B cell (primary cell): ENCODE measurements around the gene DDX50. TPM values are rescaled to one million over a fixed set of nuclear protein-coding genes. Genes with fewer than 3 reads are reported as not detected.

ENCODE experiments used
- ATAC-seq: fragments of 200-7000 bp; cut with Tn5 transposase; one replicate; pipeline ENCODE4 v1.10.0; 2021; ENCODE audit warnings: low read depth, mild to moderate bottlenecking, moderate number of reproducible peaks, moderate library complexity
- CTCF ChIA-PET: fragments of 350-600 bp; sonication (Branson Sonifier 250); formaldehyde crosslinking; loops from one replicate; lab custom pipeline; 2021; ENCODE audit warnings: antibody characterized with exemption, inconsistent platforms; lab: Charles Lee
- POLR2A ChIA-PET: fragments of 350-600 bp; sonication (Branson Sonifier 250); formaldehyde crosslinking; loops from one replicate; lab custom pipeline; 2021; ENCODE audit warnings: antibody characterized with exemption; lab: Charles Lee
- DNase-seq: peaks from one replicate; pipeline ENCODE4 v3.0.0; 2013
- H2AFZ ChIP-seq: 2 replicates; pipeline ENCODE4 v1.6.1; 2012; ENCODE audit warnings: mild to moderate bottlenecking, low read depth, low read length; ENCODE audit not compliant: insufficient read depth, poor library complexity, severe bottlenecking
- H3K27ac ChIP-seq, 2 donors: 1 replicate in 1 of 2; 2 replicates in 1 of 2; pipeline ENCODE4 v1.5.1; 2012 to 2013; ENCODE audit warnings: low read length in 2 of 2, mild to moderate bottlenecking in 2 of 2, moderate library complexity in 1 of 2
- H3K27me3 ChIP-seq, 4 experiments: fragments of 200-600 bp in 1 of 4; sonication (generic) in 1 of 4; replicated peaks in 1 of 4; 1 replicate in 2 of 4; 2 replicates in 2 of 4; pipeline versions ENCODE4 v1.6.1 to v1.7.0; 2013 to 2016; ENCODE audit warnings: low read length in 3 of 4, mild to moderate bottlenecking in 2 of 4, mixed read lengths in 1 of 4, moderate library complexity in 1 of 4; ENCODE audit not compliant: insufficient read depth in 4 of 4, control insufficient read depth in 3 of 4; ENCODE audit errors: control extremely low read depth in 1 of 4
- H3K36me3 ChIP-seq, 2 experiments: replicated peaks in 1 of 2; 1 replicate in 1 of 2; 2 replicates in 1 of 2; pipeline versions ENCODE4 v1.6.1 to v1.7.1; 2013; ENCODE audit warnings: low read length in 1 of 2; ENCODE audit not compliant: insufficient read depth in 2 of 2, control insufficient read depth in 1 of 2; ENCODE audit errors: control extremely low read depth in 1 of 2, extremely low read depth in 1 of 2
- H3K4me1 ChIP-seq, 2 donors: fragments of 200-600 bp in 1 of 2; sonication (generic) in 1 of 2; 1 replicate in 1 of 2; 2 replicates in 1 of 2; pipeline versions ENCODE4 v1.5.1 to v1.6.1; 2013 to 2017; ENCODE audit warnings: low read length in 2 of 2; ENCODE audit not compliant: control insufficient read depth in 2 of 2, insufficient read depth in 2 of 2
- H3K4me2 ChIP-seq: replicated peaks from 2 replicates; pipeline ENCODE3; 2012; ENCODE audit warnings: mild to moderate bottlenecking, low read depth, low read length; ENCODE audit not compliant: poor library complexity, severe bottlenecking
- H3K4me3 ChIP-seq, 5 experiments: fragments of 200-600 bp in 1 of 5; sonication (generic) in 1 of 5; 1 replicate in 3 of 5; 2 replicates in 2 of 5; pipeline versions ENCODE4 v1.5.1 to v1.7.0; 2011 to 2016; ENCODE audit warnings: low read length in 4 of 5, mild to moderate bottlenecking in 4 of 5, low read depth in 2 of 5, control low read depth in 1 of 5, moderate library complexity in 1 of 5; ENCODE audit not compliant: insufficient read depth in 1 of 5; ENCODE audit errors: control extremely low read depth in 1 of 5, extremely low read depth in 1 of 5
- H3K79me2 ChIP-seq: fragments of 200-600 bp; sonication (generic); one replicate; pipeline ENCODE4 v1.6.0; 2016; ENCODE audit warnings: low read length; ENCODE audit not compliant: control insufficient read depth, insufficient read depth
- H3K9ac ChIP-seq: fragments of 200-600 bp; sonication (generic); 2 replicates; pipeline ENCODE4 v1.6.1; 2017; ENCODE audit warnings: mild to moderate bottlenecking, low read length, moderate library complexity
- H3K9me3 ChIP-seq, 3 donors: one replicate each; pipeline versions ENCODE4 v1.6.1 to v1.7.1; 2013; ENCODE audit warnings: low read length in 2 of 3; ENCODE audit not compliant: control insufficient read depth in 2 of 3, insufficient read depth in 1 of 3; ENCODE audit errors: control extremely low read depth in 1 of 3
- H4K20me1 ChIP-seq: 2 replicates; pipeline ENCODE4 v1.6.0; 2012; ENCODE audit warnings: mild to moderate bottlenecking, low read length; ENCODE audit not compliant: insufficient read depth, control insufficient read depth, poor library complexity, severe bottlenecking
- H3K27ac Mint-ChIP-seq: one replicate; pipeline ENCODE4 v1.8.0; 2021; ENCODE audit warnings: mixed read lengths
- H3K27me3 Mint-ChIP-seq: one replicate; pipeline ENCODE4 v1.8.0; 2021; ENCODE audit warnings: mixed read lengths
- H3K4me1 Mint-ChIP-seq: one replicate; pipeline ENCODE4 v1.8.0; 2021; ENCODE audit warnings: mixed read lengths
- H3K4me3 Mint-ChIP-seq: one replicate; pipeline ENCODE4 v1.8.0; 2021; ENCODE audit warnings: mixed read lengths
- H3K9me3 Mint-ChIP-seq: one replicate; pipeline ENCODE4 v1.8.0; 2022; ENCODE audit warnings: mixed read lengths; ENCODE audit not compliant: insufficient read depth
- EZH2 ChIP-seq: IDR thresholded peaks from 2 replicates; pipeline ENCODE4 v1.6.1; 2012; ENCODE audit warnings: borderline replicate concordance, low read depth, mild to moderate bottlenecking, moderate library complexity, low read length; ENCODE audit not compliant: insufficient read depth, poor library complexity, severe bottlenecking
- WGBS: methylation state at CpG from one replicate; pipeline ENCODE4 v1.1.5; 2013; ENCODE audit warnings: missing lambda C conversion rate; ENCODE audit not compliant: insufficient coverage; 5-methylcytosine and 5-hydroxymethylcytosine counted together
- intact Hi-C: fragments of 100-400 bp; cut with micrococcal nuclease; formaldehyde crosslinking; loops from one replicate; pipeline ENCODE4 v1.10.0; 2022
- polyA plus RNA-seq: library from polyadenylated mRNA; depleted of rRNA; stranded (reverse); fragments of >200 nt; gene quantifications from 2 replicates; pipeline ENCODE4 v1.2.3, GENCODE V29; 2012
- total RNA-seq, 2 donors: library from RNA; stranded (reverse); fragments of 120-200 nt in 1 of 2; gene quantifications; 1 replicate in 1 of 2; 2 replicates in 1 of 2; pipeline versions ENCODE4 v1.2.3 to v1.2.4, GENCODE V29; 2013 to 2022
- TF ChIP-seq, protein P1 (sequence below): fragments of 200-600 bp; IDR thresholded peaks from one replicate; pipeline ENCODE4 v1.8.0; 2022; ENCODE audit warnings: antibody characterized with exemption, mild to moderate bottlenecking

Gene DDX50
- total and polyA plus RNA-seq, 2 donors (not counting 1 experiment from before 2014, with no cell fraction given) = 15.6 to 39.3 TPM

- TF ChIP-seq, protein P1, sequence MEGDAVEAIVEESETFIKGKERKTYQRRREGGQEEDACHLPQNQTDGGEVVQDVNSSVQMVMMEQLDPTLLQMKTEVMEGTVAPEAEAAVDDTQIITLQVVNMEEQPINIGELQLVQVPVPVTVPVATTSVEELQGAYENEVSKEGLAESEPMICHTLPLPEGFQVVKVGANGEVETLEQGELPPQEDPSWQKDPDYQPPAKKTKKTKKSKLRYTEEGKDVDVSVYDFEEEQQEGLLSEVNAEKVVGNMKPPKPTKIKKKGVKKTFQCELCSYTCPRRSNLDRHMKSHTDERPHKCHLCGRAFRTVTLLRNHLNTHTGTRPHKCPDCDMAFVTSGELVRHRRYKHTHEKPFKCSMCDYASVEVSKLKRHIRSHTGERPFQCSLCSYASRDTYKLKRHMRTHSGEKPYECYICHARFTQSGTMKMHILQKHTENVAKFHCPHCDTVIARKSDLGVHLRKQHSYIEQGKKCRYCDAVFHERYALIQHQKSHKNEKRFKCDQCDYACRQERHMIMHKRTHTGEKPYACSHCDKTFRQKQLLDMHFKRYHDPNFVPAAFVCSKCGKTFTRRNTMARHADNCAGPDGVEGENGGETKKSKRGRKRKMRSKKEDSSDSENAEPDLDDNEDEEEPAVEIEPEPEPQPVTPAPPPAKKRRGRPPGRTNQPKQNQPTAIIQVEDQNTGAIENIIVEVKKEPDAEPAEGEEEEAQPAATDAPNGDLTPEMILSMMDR = no peak
- TF ChIP-seq EZH2 = no peak
- no peaks in the 10 kb centered on the region for H3K79me2 ChIP-seq
- POLR2A ChIA-PET = no interaction called here
- no peaks in the 10 kb centered on the region for H3K9me3 Mint-ChIP-seq
- no peak for DNase-seq
- H3K27ac ChIP-seq = no peak overlapping the region
- CTCF ChIA-PET = no interaction called here
- no peaks in the 10 kb centered on the region for H4K20me1 ChIP-seq
- intact Hi-C loops = no loop called here
- no peak overlapping the region for H3K4me2 ChIP-seq
- H3K4me1 Mint-ChIP-seq = no peaks in the 10 kb centered on the region
- H3K4me3 ChIP-seq = no peak overlapping the region
- no peaks in the 10 kb centered on the region for H3K4me1 ChIP-seq
- no peaks in the 10 kb centered on the region for H3K36me3 ChIP-seq
- H3K27me3 ChIP-seq = no peaks in the 10 kb centered on the region
- no peak for ATAC-seq
- no CpG with 5 or more reads among the region's 5 CpGs for WGBS
- H3K27ac Mint-ChIP-seq = no peak overlapping the region
- no peaks in the 10 kb centered on the region for H3K27me3 Mint-ChIP-seq
- no peak overlapping the region for H3K9ac ChIP-seq
- no peaks in the 10 kb centered on the region for H3K9me3 ChIP-seq
- no peak overlapping the region for H2AFZ ChIP-seq
- no peak overlapping the region for H3K4me3 Mint-ChIP-seq
These were observed 29.3 kb upstream of the DDX50 start for GRCh38 chr10:68871731-68872342.

DNA sequence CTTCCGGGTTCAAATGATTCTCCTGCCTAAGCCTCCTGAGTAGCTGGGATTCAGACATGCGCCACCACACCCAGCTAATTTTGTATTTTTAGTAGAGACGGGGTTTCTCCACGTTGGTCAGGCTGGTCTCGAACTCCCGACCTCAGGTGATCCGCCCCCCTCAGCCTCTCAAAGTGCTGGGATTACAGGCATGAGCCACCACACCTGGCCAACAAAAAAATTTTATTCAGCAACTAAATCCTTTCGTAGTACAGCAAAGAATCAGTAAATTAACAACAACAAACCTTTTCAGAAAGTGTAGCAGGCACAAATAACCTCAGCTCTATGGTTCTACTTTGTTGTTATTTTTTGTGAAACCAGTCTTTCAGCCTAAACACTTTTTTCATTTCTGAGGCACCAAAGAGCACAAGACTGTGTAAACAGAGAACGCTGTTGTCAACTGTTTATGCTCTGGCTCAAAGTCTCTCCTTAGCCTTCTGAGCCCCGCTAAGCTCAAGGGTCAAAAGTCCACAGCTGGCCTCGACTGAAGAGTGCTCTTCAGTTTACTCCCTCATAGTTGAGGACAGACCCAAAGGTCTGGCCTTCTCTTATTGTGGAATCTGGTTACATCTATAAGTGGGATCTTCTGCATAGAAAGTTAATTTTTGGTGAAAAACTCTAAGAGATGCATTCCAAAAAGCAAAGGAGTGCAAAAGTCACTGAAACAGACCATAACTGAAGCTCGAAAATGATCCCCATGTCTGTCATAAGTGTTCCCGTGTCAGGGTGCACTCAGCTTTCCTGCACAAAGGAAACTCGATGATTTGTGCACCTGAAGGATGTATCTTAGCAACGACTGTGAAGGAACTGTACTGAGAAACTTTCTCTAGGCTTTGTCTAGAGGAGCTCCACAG, 24.6 kb upstream of the DDX50 start:
- H4K20me1 ChIP-seq = no peaks in the 10 kb centered on the region
- intact Hi-C loops = no loop called here
- Mint-ChIP-seq H3K4me1 (no peaks in the 10 kb centered on the region), H3K27me3 (no peaks in the 10 kb centered on the region), H3K4me3 (no peak overlapping the region), H3K27ac (no peak overlapping the region), H3K9me3 (no peaks in the 10 kb centered on the region)
- POLR2A ChIA-PET = no interaction called here
- H3K4me1 ChIP-seq = no peaks in the 10 kb centered on the region
- CTCF ChIA-PET = no interaction called here
- no peaks in the 10 kb centered on the region for H3K36me3 ChIP-seq
- WGBS = 92% methylated on average over 12 of the region's 15 CpGs
- no peak for DNase-seq
- H2AFZ ChIP-seq = no peak overlapping the region
- no peak overlapping the region for H3K27ac ChIP-seq
- H3K79me2 ChIP-seq = no peaks in the 10 kb centered on the region
- ATAC-seq = no peak
- no peak overlapping the region for H3K4me3 ChIP-seq
- no peak overlapping the region for H3K4me2 ChIP-seq
- no peak for TF ChIP-seq EZH2
- TF ChIP-seq, protein P1 = no peak
- no peaks in the 10 kb centered on the region for H3K27me3 ChIP-seq
- no peak overlapping the region for H3K9ac ChIP-seq
- no peaks in the 10 kb centered on the region for H3K9me3 ChIP-seq
